Nephron (organoid): ENCODE measurements around the gene CAPN15.

ENCODE experiments used
- H3K27ac Mint-ChIP-seq, 3 experiments: 2 replicates each; pipeline ENCODE4 v1.8.0; 2020; ENCODE audit warnings: mixed read lengths in 3 of 3, mild to moderate bottlenecking in 2 of 3, moderate library complexity in 1 of 3
- H3K27me3 Mint-ChIP-seq: 2 replicates; pipeline ENCODE4 v1.8.0; 2021; ENCODE audit warnings: low read depth, mild to moderate bottlenecking, moderate library complexity, mixed read lengths
- H3K36me3 Mint-ChIP-seq: 2 replicates; pipeline ENCODE4 v1.8.0; 2020; ENCODE audit warnings: low read depth, mixed read lengths
- H3K4me1 Mint-ChIP-seq: 2 replicates; pipeline ENCODE4 v1.8.0; 2020; ENCODE audit warnings: mixed read lengths
- H3K4me3 Mint-ChIP-seq, 3 experiments: 2 replicates each; pipeline ENCODE4 v1.8.0; 2020; ENCODE audit warnings: mild to moderate bottlenecking in 3 of 3, mixed read lengths in 3 of 3, moderate library complexity in 2 of 3
- H3K9me3 Mint-ChIP-seq: 2 replicates; pipeline ENCODE4 v1.8.0; 2020; ENCODE audit warnings: mixed read lengths
- CTCF ChIP-seq, 3 experiments: fragments of 200-600 bp; sonication (generic); IDR thresholded peaks; one replicate each; pipeline ENCODE4 v1.5.0; 2021; ENCODE audit warnings: antibody characterized with exemption in 3 of 3; ENCODE audit not compliant: unreplicated experiment in 3 of 3

CAPN15 gene

GRCh38 chr16:539901-540530 lies 12.5 kb downstream of the CAPN15 start:
- Mint-ChIP-seq H3K27ac (no peak overlapping the region), H3K36me3 (peaks cover 3% of the 10 kb centered on the region), H3K9me3 (no peaks in the 10 kb centered on the region), H3K27me3 (no peaks in the 10 kb centered on the region), H3K4me1 (no peaks in the 10 kb centered on the region), H3K4me3 (no peak overlapping the region)
- TF ChIP-seq CTCF (IDR thresholded peaks at IDR 0.05; ENCODE audit: unreplicated experiment in 3 of 3) = no peak

- Mint-ChIP-seq H3K9me3 (no peaks in the 10 kb centered on the region), H3K4me3 (no peak overlapping the region), H3K27ac (no peak overlapping the region), H3K4me1 (no peaks in the 10 kb centered on the region), H3K27me3 (no peaks in the 10 kb centered on the region), H3K36me3 (peaks cover 3% of the 10 kb centered on the region)
- TF ChIP-seq CTCF (IDR thresholded peaks at IDR 0.05; ENCODE audit: unreplicated experiment in 3 of 3) = no peak
Observed at GRCh38 chr16:540645-541340, 13.3 kb downstream of the CAPN15 start.

GRCh38 chr16:543301-544164 lies 16.0 kb downstream of the CAPN15 start:
- Mint-ChIP-seq H3K9me3 (no peaks in the 10 kb centered on the region), H3K4me1 (no peaks in the 10 kb centered on the region), H3K4me3 (no peak overlapping the region), H3K27me3 (no peaks in the 10 kb centered on the region), H3K36me3 (no peaks in the 10 kb centered on the region), H3K27ac (peak overlapping the region in 1 of 3 experiments; percentile 17)
- TF ChIP-seq CTCF (IDR thresholded peaks at IDR 0.05; ENCODE audit: unreplicated experiment in 3 of 3) = no peak

GRCh38 chr16:544517-544916 lies 17.0 kb downstream of the CAPN15 start:
- no peaks in the 10 kb centered on the region for H3K4me1 Mint-ChIP-seq
- TF ChIP-seq CTCF (IDR thresholded peaks at IDR 0.05; ENCODE audit: unreplicated experiment in 3 of 3) = no peak
- H3K4me3 Mint-ChIP-seq = no peak overlapping the region
- H3K27me3 Mint-ChIP-seq = no peaks in the 10 kb centered on the region
- H3K9me3 Mint-ChIP-seq = no peaks in the 10 kb centered on the region
- no peaks in the 10 kb centered on the region for H3K36me3 Mint-ChIP-seq
- H3K27ac Mint-ChIP-seq = no peak overlapping the region

GRCh38 chr16:546909-547770 lies 19.6 kb downstream of the CAPN15 start:
- Mint-ChIP-seq H3K9me3 (no peaks in the 10 kb centered on the region), H3K4me3 (no peak overlapping the region), H3K36me3 (no peaks in the 10 kb centered on the region), H3K27me3 (no peaks in the 10 kb centered on the region), H3K4me1 (no peaks in the 10 kb centered on the region), H3K27ac (no peak overlapping the region)
- peak; percentile 39 to 52 (median 40) for TF ChIP-seq CTCF (IDR thresholded peaks at IDR 0.05; ENCODE audit: unreplicated experiment in 3 of 3)
